ENCODE measurements around the gene KRT71. TPM values are rescaled to one million over a fixed set of nuclear protein-coding genes. Genes with fewer than 3 reads are reported as not detected.

The KRT71 gene
- total RNA-seq, 1 experiment from 2014 or later, result not detected

DNA sequence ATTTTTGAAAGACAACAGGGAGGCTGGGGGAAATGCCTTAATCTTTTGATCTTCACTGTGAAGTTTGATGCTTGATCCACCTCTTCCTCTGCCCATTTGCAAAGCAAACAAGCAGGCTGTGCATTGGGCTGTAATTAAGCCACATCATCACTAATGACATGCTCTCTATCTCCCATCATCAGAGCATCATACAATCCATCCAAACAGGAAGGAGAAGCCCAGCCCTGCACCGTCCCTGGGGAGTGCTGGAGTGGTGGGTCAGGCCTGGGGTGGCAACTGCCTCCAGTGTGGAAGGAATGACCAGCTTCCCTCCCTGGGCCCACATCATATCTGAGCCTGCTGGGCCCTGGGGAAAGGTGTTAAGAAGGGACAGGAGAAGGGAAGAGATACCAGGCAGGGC is 27.6 kb upstream of the KRT71 start:
- ATAC-seq (no peak), DNase-seq (ENCODE audit: low spot score) (no peak)
- Mint-ChIP-seq H3K36me3 (no peaks in the 10 kb centered on the region), H3K9me3 (no peaks in the 10 kb centered on the region), H3K27me3 (ENCODE audit: low read depth) (no peaks in the 10 kb centered on the region), H3K4me3 (no peak overlapping the region), H3K4me1 (peaks cover 6% of the 10 kb centered on the region), H3K27ac (no peak overlapping the region)
- ChIA-PET POLR2A (no interaction called here), CTCF (interaction anchor here (1.1 to 2.5 kb wide), 3 partner anchors 290 to 401 kb away, joined by 3 to 12 read pairs (median 5); no protein-coding TSS in a partner anchor)
- TF ChIP-seq, protein P1, sequence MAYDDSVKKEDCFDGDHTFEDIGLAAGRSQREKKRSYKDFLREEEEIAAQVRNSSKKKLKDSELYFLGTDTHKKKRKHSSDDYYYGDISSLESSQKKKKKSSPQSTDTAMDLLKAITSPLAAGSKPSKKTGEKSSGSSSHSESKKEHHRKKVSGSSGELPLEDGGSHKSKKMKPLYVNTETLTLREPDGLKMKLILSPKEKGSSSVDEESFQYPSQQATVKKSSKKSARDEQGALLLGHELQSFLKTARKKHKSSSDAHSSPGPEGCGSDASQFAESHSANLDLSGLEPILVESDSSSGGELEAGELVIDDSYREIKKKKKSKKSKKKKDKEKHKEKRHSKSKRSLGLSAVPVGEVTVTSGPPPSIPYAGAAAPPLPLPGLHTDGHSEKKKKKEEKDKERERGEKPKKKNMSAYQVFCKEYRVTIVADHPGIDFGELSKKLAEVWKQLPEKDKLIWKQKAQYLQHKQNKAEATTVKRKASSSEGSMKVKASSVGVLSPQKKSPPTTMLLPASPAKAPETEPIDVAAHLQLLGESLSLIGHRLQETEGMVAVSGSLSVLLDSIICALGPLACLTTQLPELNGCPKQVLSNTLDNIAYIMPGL (CRISPR knock-in tag; IDR thresholded peaks at IDR 0.05), result no peak
- TF ChIP-seq, protein P2, sequence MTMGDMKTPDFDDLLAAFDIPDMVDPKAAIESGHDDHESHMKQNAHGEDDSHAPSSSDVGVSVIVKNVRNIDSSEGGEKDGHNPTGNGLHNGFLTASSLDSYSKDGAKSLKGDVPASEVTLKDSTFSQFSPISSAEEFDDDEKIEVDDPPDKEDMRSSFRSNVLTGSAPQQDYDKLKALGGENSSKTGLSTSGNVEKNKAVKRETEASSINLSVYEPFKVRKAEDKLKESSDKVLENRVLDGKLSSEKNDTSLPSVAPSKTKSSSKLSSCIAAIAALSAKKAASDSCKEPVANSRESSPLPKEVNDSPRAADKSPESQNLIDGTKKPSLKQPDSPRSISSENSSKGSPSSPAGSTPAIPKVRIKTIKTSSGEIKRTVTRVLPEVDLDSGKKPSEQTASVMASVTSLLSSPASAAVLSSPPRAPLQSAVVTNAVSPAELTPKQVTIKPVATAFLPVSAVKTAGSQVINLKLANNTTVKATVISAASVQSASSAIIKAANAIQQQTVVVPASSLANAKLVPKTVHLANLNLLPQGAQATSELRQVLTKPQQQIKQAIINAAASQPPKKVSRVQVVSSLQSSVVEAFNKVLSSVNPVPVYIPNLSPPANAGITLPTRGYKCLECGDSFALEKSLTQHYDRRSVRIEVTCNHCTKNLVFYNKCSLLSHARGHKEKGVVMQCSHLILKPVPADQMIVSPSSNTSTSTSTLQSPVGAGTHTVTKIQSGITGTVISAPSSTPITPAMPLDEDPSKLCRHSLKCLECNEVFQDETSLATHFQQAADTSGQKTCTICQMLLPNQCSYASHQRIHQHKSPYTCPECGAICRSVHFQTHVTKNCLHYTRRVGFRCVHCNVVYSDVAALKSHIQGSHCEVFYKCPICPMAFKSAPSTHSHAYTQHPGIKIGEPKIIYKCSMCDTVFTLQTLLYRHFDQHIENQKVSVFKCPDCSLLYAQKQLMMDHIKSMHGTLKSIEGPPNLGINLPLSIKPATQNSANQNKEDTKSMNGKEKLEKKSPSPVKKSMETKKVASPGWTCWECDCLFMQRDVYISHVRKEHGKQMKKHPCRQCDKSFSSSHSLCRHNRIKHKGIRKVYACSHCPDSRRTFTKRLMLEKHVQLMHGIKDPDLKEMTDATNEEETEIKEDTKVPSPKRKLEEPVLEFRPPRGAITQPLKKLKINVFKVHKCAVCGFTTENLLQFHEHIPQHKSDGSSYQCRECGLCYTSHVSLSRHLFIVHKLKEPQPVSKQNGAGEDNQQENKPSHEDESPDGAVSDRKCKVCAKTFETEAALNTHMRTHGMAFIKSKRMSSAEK (CRISPR knock-in tag; IDR thresholded peaks at IDR 0.05; ENCODE audit: borderline replicate concordance), result no peak
- TF ChIP-seq, protein P3, sequence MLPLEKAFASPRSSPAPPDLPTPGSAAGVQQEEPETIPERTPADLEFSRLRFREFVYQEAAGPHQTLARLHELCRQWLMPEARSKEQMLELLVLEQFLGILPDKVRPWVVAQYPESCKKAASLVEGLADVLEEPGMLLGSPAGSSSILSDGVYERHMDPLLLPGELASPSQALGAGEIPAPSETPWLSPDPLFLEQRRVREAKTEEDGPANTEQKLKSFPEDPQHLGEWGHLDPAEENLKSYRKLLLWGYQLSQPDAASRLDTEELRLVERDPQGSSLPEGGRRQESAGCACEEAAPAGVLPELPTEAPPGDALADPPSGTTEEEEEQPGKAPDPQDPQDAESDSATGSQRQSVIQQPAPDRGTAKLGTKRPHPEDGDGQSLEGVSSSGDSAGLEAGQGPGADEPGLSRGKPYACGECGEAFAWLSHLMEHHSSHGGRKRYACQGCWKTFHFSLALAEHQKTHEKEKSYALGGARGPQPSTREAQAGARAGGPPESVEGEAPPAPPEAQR (CRISPR knock-in tag; IDR thresholded peaks at IDR 0.05), result no peak
- TF ChIP-seq CREB1 (CRISPR knock-in tag; IDR thresholded peaks at IDR 0.05), result no peak
- no peak for TF ChIP-seq SMAD3 (CRISPR knock-in tag; IDR thresholded peaks at IDR 0.05; ENCODE audit: borderline replicate concordance)
- no peak for TF ChIP-seq GABPB1 (CRISPR knock-in tag; IDR thresholded peaks at IDR 0.05)
- TF ChIP-seq RORB (CRISPR knock-in tag; IDR thresholded peaks at IDR 0.05), result no peak
- TF ChIP-seq, protein P4, sequence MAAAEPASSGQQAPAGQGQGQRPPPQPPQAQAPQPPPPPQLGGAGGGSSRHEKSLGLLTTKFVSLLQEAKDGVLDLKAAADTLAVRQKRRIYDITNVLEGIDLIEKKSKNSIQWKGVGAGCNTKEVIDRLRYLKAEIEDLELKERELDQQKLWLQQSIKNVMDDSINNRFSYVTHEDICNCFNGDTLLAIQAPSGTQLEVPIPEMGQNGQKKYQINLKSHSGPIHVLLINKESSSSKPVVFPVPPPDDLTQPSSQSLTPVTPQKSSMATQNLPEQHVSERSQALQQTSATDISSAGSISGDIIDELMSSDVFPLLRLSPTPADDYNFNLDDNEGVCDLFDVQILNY (CRISPR knock-in tag; IDR thresholded peaks at IDR 0.05), result no peak
- TF ChIP-seq KAT7 (CRISPR knock-in tag; IDR thresholded peaks at IDR 0.05; ENCODE audit: borderline replicate concordance), result no peak
- TF ChIP-seq, protein P5, sequence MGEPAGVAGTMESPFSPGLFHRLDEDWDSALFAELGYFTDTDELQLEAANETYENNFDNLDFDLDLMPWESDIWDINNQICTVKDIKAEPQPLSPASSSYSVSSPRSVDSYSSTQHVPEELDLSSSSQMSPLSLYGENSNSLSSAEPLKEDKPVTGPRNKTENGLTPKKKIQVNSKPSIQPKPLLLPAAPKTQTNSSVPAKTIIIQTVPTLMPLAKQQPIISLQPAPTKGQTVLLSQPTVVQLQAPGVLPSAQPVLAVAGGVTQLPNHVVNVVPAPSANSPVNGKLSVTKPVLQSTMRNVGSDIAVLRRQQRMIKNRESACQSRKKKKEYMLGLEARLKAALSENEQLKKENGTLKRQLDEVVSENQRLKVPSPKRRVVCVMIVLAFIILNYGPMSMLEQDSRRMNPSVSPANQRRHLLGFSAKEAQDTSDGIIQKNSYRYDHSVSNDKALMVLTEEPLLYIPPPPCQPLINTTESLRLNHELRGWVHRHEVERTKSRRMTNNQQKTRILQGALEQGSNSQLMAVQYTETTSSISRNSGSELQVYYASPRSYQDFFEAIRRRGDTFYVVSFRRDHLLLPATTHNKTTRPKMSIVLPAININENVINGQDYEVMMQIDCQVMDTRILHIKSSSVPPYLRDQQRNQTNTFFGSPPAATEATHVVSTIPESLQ (CRISPR knock-in tag; IDR thresholded peaks at IDR 0.05), result no peak
- no peak for TF ChIP-seq CREM (CRISPR knock-in tag; IDR thresholded peaks at IDR 0.05)
- TF ChIP-seq, protein P6, sequence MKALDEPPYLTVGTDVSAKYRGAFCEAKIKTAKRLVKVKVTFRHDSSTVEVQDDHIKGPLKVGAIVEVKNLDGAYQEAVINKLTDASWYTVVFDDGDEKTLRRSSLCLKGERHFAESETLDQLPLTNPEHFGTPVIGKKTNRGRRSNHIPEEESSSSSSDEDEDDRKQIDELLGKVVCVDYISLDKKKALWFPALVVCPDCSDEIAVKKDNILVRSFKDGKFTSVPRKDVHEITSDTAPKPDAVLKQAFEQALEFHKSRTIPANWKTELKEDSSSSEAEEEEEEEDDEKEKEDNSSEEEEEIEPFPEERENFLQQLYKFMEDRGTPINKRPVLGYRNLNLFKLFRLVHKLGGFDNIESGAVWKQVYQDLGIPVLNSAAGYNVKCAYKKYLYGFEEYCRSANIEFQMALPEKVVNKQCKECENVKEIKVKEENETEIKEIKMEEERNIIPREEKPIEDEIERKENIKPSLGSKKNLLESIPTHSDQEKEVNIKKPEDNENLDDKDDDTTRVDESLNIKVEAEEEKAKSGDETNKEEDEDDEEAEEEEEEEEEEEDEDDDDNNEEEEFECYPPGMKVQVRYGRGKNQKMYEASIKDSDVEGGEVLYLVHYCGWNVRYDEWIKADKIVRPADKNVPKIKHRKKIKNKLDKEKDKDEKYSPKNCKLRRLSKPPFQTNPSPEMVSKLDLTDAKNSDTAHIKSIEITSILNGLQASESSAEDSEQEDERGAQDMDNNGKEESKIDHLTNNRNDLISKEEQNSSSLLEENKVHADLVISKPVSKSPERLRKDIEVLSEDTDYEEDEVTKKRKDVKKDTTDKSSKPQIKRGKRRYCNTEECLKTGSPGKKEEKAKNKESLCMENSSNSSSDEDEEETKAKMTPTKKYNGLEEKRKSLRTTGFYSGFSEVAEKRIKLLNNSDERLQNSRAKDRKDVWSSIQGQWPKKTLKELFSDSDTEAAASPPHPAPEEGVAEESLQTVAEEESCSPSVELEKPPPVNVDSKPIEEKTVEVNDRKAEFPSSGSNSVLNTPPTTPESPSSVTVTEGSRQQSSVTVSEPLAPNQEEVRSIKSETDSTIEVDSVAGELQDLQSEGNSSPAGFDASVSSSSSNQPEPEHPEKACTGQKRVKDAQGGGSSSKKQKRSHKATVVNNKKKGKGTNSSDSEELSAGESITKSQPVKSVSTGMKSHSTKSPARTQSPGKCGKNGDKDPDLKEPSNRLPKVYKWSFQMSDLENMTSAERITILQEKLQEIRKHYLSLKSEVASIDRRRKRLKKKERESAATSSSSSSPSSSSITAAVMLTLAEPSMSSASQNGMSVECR (CRISPR knock-in tag; IDR thresholded peaks at IDR 0.05; ENCODE audit: borderline replicate concordance), result no peak
- no peak for TF ChIP-seq TP53 (CRISPR knock-in tag; IDR thresholded peaks at IDR 0.05)

All from WTC11 (cell line).